GM12878 (cell line): Measurements from ENCODE around the gene AMN. TPM values are rescaled to one million over a fixed set of nuclear protein-coding genes. Genes with fewer than 3 reads are reported as not detected.
A peak's percentile ranks its signal among the peaks of the same experiment; 100 is the strongest.

Experiments
- ATAC-seq: fragments of 200-7000 bp; cut with Tn5 transposase; 3 replicates; pipeline ENCODE4 v1.9.1; 2020; ENCODE audit warnings: mild to moderate bottlenecking, moderate library complexity
- BruUV-seq: library from RNA; stranded (reverse); fragments of 400-500 nt; replicated peaks from 2 replicates; lab custom pipeline; 2021; lab: Mats Ljungman, UMichigan
- CTCF ChIA-PET: fragments of 300-600 bp; sonication (Branson Sonifier 250); formaldehyde crosslinking; extraction: SDS; loops from one replicate; lab custom pipeline; 2021; ENCODE audit warnings: inconsistent platforms; lab: Yijun Ruan, JAX
- POLR2A ChIA-PET: fragments of 350-600 bp; formaldehyde crosslinking; extraction: SDS; loops from one replicate; lab custom pipeline; 2021; ENCODE audit warnings: inconsistent platforms; lab: Charles Lee
- RAD21 ChIA-PET: fragments of 300-600 bp; sonication (Branson Sonifier 250); formaldehyde crosslinking; loops from one replicate; lab custom pipeline; 2023; ENCODE audit warnings: antibody characterized with exemption; ENCODE audit not compliant: unreplicated experiment; lab: Charles Lee
- SMC1A ChIA-PET: fragments of 300-600 bp; sonication (Branson Sonifier 250); formaldehyde crosslinking; loops from one replicate; lab custom pipeline; 2023; ENCODE audit not compliant: unreplicated experiment, uncharacterized antibody; lab: Charles Lee
- DNase-seq: peaks from one replicate; pipeline ENCODE4 v3.0.0-alpha.2; 2011; ENCODE audit warnings: low read depth, low spot score
- FAIRE-seq: peaks from 3 replicates; lab custom pipeline; 2011; peaks lifted over from hg19 to GRCh38; lab: Jason Lieb, UNC
- H2AFZ ChIP-seq: 2 replicates; pipeline ENCODE4 v1.6.0; 2011; ENCODE audit warnings: low read depth, low read length, control low read depth; ENCODE audit not compliant: control insufficient read depth
- H3K27ac ChIP-seq: 2 replicates; pipeline ENCODE4 v1.5.1; 2011; ENCODE audit warnings: control low read depth; ENCODE audit not compliant: control insufficient read depth, insufficient read depth
- H3K27me3 ChIP-seq, 2 experiments: replicated peaks in 1 of 2; 2 replicates each; pipeline versions ENCODE4 v1.6.0 to v1.6.1; 2011; ENCODE audit warnings: low read length in 1 of 2; ENCODE audit not compliant: control insufficient read depth in 2 of 2, insufficient read depth in 2 of 2
- H3K36me3 ChIP-seq, 2 experiments: 2 replicates each; pipeline ENCODE4 v1.5.1; 2011; ENCODE audit warnings: low read length in 1 of 2; ENCODE audit not compliant: control insufficient read depth in 2 of 2, insufficient read depth in 2 of 2
- H3K4me1 ChIP-seq: 2 replicates; pipeline ENCODE4 v1.6.1; 2011; ENCODE audit warnings: mild to moderate bottlenecking, low read length, moderate library complexity, mixed read lengths; ENCODE audit not compliant: control insufficient read depth, insufficient read depth
- H3K4me2 ChIP-seq: 2 replicates; pipeline ENCODE4 v1.6.0; 2011; ENCODE audit warnings: control low read depth; ENCODE audit not compliant: control insufficient read depth, insufficient read depth
- H3K4me3 ChIP-seq: fragments of 200-600 bp; sonication (generic); 2 replicates; pipeline ENCODE4 v1.5.1; 2016
- H3K79me2 ChIP-seq: 2 replicates; pipeline ENCODE4 v1.6.0; 2011; ENCODE audit warnings: low read length; ENCODE audit not compliant: control insufficient read depth, insufficient read depth
- H3K9ac ChIP-seq: 2 replicates; pipeline ENCODE4 v1.8.0; 2011; ENCODE audit warnings: low read length, control low read depth, mixed read lengths; ENCODE audit not compliant: control insufficient read depth, insufficient read depth
- H3K9me3 ChIP-seq: replicated peaks from 3 replicates; pipeline ENCODE4 v1.5.1; 2011; ENCODE audit warnings: mild to moderate bottlenecking, low read length; ENCODE audit not compliant: control insufficient read depth, insufficient read depth
- H4K20me1 ChIP-seq: 2 replicates; pipeline ENCODE4 v1.6.0; 2011; ENCODE audit not compliant: control insufficient read depth, insufficient read depth
- BACH1 ChIP-seq: fragments of 450-650 bp; IDR thresholded peaks from 2 replicates; pipeline ENCODE4 v1.6.1; 2017; ENCODE audit warnings: mild to moderate bottlenecking, borderline replicate concordance
- ESRRA ChIP-seq: IDR thresholded peaks from 2 replicates; pipeline ENCODE4 v1.6.1; 2012; ENCODE audit warnings: mild to moderate bottlenecking, low read length, improper control_type of control experiment
- POLR2A ChIP-seq: IDR thresholded peaks from 2 replicates; pipeline ENCODE4 v1.6.1; 2011; ENCODE audit warnings: low read depth, mild to moderate bottlenecking, low read length
- POU2F2 ChIP-seq: IDR thresholded peaks from 3 replicates; pipeline ENCODE4 v1.6.1; 2011; ENCODE audit warnings: low read depth, mild to moderate bottlenecking, low read length, borderline replicate concordance
- WGBS: methylation state at CpG from one replicate; pipeline ENCODE4 v1.1.6; 2016; ENCODE audit warnings: low lambda C conversion rate; ENCODE audit not compliant: insufficient replicate concordance, insufficient coverage; ENCODE audit errors: missing lambda C conversion rate; 5-methylcytosine and 5-hydroxymethylcytosine counted together
- in situ Hi-C: fragments of 300-500 bp; cut with MboI; formaldehyde crosslinking; loops from 9 replicates; pipeline ENCODE4 v1.14.3; 2018; ENCODE audit warnings: mixed read lengths
- intact Hi-C: fragments of 100-400 bp; cut with micrococcal nuclease; formaldehyde crosslinking; loops from one replicate; pipeline ENCODE4 v1.14.2; 2022; ENCODE audit not compliant: unreplicated experiment
- polyA plus RNA-seq, 11 experiments: library from polyadenylated mRNA; depleted of rRNA in 4 of 11; unstranded in 6 of 11; stranded (reverse) in 5 of 11; fragments of >200 nt; fragmentation: Nextera tagmentation in 4 of 11; fragmentation: Illumina TruSeq in 1 of 11; extraction: Ambion mirVana in 4 of 11; extraction: Trizol in 1 of 11; gene quantifications; 1 replicate in 1 of 11; 2 replicates in 10 of 11; pipeline versions ENCODE4 v1.2.1 to v1.2.3, GENCODE V29; 2011 to 2016; ENCODE audit warnings: inconsistent platforms in 2 of 11, missing spikeins in 2 of 11, low read depth in 1 of 11
- total RNA-seq, 4 experiments: library from RNA; depleted of rRNA in 3 of 4; stranded (reverse); fragments of >200 nt in 3 of 4; fragmentation: Illumina TruSeq in 1 of 4; extraction: Trizol in 1 of 4; gene quantifications; 2 replicates each; pipeline versions ENCODE4 v1.2.1 to v1.2.3, GENCODE V29; 2013 to 2021
- TF ChIP-seq, protein P1 (sequence below): fragments of 450-650 bp; conservative IDR thresholded peaks from 2 replicates; pipeline ENCODE4 v1.6.1; 2017; ENCODE audit warnings: mild to moderate bottlenecking, moderate library complexity
- TF ChIP-seq, protein P2 (sequence below): IDR thresholded peaks from 2 replicates; pipeline ENCODE4 v1.6.1; 2011; ENCODE audit warnings: borderline replicate concordance, low read depth, mild to moderate bottlenecking, moderate library complexity, low read length; ENCODE audit not compliant: insufficient read depth, poor library complexity, severe bottlenecking

AMN gene
- total and polyA plus RNA-seq, 10 of the 15 experiments (the other 5 are each of a cell fraction or from before 2014, with no cell fraction given): 0.03 to 0.33 (median 0.11) TPM; not detected in 6

DNA sequence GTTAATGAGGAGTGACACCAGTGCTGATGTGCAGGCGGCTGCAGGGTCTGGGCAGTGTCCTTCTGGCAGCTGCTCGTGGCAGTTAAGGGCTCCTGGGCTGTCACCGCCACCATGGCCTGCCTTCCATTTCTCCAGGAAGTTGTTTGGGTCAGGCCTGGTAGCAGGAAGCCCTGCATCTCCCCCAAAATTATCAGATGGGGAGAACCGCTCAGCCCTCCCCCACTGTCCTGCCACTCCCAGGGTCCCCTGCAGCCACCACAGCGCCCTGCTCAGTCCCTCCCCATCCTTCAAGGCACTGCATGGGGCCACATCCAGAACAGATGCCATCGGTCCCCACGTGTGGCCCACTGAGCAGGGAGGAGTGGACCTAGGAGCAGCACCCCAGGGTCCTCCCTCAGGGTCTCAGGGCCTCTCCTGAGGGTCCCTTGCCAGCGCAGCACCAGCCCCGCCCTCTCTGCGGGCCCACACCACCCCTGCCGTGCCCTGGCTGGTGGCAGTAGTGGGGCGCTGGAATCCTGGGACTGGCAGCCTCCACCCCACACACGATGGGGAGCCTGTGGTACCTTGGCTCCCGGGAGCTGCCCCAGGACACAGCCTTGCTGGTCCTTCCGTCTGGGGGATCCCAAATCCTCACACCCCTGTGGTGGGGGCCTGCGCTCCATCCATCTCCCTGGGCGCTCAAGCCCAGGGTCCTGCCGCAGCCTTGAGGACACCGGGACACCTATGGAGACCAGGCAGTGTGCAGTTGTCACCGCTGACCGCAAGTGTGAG, 10.3 kb upstream of the AMN start (continued):
- TF ChIP-seq ESRRA: no peak

DNA sequence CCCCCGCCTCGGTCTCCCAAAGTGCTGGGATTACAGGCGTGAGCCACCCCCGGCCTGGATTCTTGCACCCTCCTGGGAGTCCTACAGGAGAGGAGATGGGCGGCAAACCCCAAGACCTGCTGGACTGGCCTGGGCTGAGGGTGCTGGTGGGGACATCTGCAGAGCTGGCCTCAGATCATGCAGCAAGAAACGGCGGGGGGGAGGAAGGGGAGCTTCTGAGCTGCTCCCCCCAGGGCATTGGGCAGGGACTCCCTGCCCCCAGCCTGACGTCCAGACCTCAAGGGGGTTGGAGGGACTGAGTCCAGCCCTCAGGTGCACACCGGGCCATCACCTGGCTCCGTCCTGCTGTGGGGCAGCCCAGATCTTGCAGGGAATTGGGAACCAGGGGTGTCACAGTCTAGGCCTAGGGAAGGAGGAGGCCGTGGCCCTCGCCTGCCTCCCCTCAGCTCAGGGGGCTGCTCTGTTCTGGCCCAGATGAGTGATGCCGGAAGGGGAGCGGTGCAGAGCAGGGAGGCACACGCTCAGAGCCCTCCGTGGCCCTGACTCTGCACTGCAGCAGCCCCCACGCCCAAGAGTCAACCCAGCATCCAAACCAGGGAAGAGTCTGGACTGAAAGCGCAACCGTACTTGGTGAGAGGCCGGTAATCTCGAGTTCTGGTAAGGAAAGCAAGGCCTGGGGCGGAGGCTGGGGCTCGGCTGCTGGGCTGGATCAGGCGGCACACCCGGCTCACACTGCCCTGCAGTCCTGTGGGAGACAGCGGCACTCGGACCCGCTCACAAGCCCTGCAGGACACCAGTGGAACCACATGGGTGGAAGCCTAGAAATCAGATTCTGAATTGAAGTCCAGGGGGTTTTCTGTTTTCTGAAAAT, 8.9 kb upstream of the AMN start:
- H4K20me1 ChIP-seq: no peaks in the 10 kb centered on the region
- H3K9me3 ChIP-seq: no peaks in the 10 kb centered on the region
- DNase-seq (no peak), FAIRE-seq (no peak), ATAC-seq (no peak)
- no peak overlapping the region for H3K9ac ChIP-seq
- POLR2A ChIA-PET: interaction anchor here (0.6 to 0.9 kb wide), 2 partner anchors 14 to 113 kb away, joined by 3 read pairs; no protein-coding TSS in a partner anchor
- CTCF ChIA-PET: interaction anchor here (1.2 to 1.3 kb wide), 3 partner anchors 11 to 220 kb away, joined by 3 to 5 read pairs (median 4); no protein-coding TSS in a partner anchor
- RAD21 ChIA-PET: interaction anchor here (0.8 to 1.0 kb wide), 2 partner anchors 139 to 219 kb away, joined by 3 to 6 read pairs; no protein-coding TSS in a partner anchor
- H3K4me2 ChIP-seq: no peak overlapping the region
- no peaks in the 10 kb centered on the region for H3K27me3 ChIP-seq
- in situ Hi-C loops: loop anchor here (5.0 kb wide), 1 partner anchor 216 kb away; no protein-coding TSS in a partner anchor
- intact Hi-C loops: loop anchor here (10.0 kb wide), 2 partner anchors 319 to 389 kb away; partner anchors contain the start of gene RCOR1
- peaks cover 22% of the 10 kb centered on the region for H3K4me1 ChIP-seq
- no peak overlapping the region for H3K27ac ChIP-seq
- no TSS peak for BruUV-seq
- H2AFZ ChIP-seq: no peak overlapping the region
- TF ChIP-seq POLR2A (peak; percentile 70), POU2F2 (0 out of 3 replicates have a peak, but pooled peaks have one; percentile 4), BACH1 (0 out of 2 replicates have a peak, but pooled peaks have one; percentile 51)
- TF ChIP-seq, protein P1, sequence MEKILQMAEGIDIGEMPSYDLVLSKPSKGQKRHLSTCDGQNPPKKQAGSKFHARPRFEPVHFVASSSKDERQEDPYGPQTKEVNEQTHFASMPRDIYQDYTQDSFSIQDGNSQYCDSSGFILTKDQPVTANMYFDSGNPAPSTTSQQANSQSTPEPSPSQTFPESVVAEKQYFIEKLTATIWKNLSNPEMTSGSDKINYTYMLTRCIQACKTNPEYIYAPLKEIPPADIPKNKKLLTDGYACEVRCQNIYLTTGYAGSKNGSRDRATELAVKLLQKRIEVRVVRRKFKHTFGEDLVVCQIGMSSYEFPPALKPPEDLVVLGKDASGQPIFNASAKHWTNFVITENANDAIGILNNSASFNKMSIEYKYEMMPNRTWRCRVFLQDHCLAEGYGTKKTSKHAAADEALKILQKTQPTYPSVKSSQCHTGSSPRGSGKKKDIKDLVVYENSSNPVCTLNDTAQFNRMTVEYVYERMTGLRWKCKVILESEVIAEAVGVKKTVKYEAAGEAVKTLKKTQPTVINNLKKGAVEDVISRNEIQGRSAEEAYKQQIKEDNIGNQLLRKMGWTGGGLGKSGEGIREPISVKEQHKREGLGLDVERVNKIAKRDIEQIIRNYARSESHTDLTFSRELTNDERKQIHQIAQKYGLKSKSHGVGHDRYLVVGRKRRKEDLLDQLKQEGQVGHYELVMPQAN: no peak
- TF ChIP-seq, protein P2, sequence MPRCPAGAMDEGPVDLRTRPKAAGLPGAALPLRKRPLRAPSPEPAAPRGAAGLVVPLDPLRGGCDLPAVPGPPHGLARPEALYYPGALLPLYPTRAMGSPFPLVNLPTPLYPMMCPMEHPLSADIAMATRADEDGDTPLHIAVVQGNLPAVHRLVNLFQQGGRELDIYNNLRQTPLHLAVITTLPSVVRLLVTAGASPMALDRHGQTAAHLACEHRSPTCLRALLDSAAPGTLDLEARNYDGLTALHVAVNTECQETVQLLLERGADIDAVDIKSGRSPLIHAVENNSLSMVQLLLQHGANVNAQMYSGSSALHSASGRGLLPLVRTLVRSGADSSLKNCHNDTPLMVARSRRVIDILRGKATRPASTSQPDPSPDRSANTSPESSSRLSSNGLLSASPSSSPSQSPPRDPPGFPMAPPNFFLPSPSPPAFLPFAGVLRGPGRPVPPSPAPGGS: peak; percentile 11
- no peak overlapping the region for H3K4me3 ChIP-seq
- WGBS: 86% methylated on average over 27 of the region's 28 CpGs
- peaks cover 3% of the 10 kb centered on the region in 2 experiments; a peak in 3 of 4 replicates for H3K36me3 ChIP-seq
- SMC1A ChIA-PET: interaction anchor here (1.2 kb wide), 1 partner anchor 219 kb away, joined by 7 read pairs; no protein-coding TSS in a partner anchor
- H3K79me2 ChIP-seq: no peaks in the 10 kb centered on the region
